ENCODE results near the gene KCNE3.
A peak's percentile ranks its signal among the peaks of the same experiment; 100 is the strongest.

The KCNE3 gene

GRCh38 chr11:74471037-74471436, 3.7 kb upstream of the KCNE3 start:
- Histone ChIP-seq H3K4me1 (ENCODE audit: control insufficient read depth, insufficient read depth, low read depth, low read length) (peaks cover 19% of the 10 kb centered on the region), H3K4me2 (ENCODE audit: low read length, poor library complexity, severe bottlenecking) (no peak overlapping the region), H2BK15ac (ENCODE audit: low read depth, poor library complexity, severe bottlenecking) (no peak overlapping the region), H3K9me3 (ENCODE audit: control insufficient read depth, low read length) (no peaks in the 10 kb centered on the region), H2BK5ac (ENCODE audit: low read depth, low read length, poor library complexity, severe bottlenecking) (no peak overlapping the region), H3K23ac (ENCODE audit: low read length in 2 of 2) (no peak overlapping the region), H3K9ac (ENCODE audit: low read length) (no peak overlapping the region), H2BK120ac (ENCODE audit: low read depth, low read length) (no peak overlapping the region), H3K36me3 (ENCODE audit: control insufficient read depth in 1 of 2, insufficient read depth in 2 of 2, low read depth in 1 of 2, low read length in 2 of 2) (no peaks in the 10 kb centered on the region), H3K14ac (ENCODE audit: low read length in 2 of 2) (no peak overlapping the region), H3K27me3 (ENCODE audit: control insufficient read depth in 1 of 2, insufficient read depth in 1 of 2, low read length in 2 of 2) (peaks cover 0 to 69% of the 10 kb centered on the region in 2 experiments), H2AK5ac (ENCODE audit: low read length, severe bottlenecking) (peak overlapping the region; percentile 61), H3K79me1 (replicated peaks; ENCODE audit: low read length, poor library complexity, severe bottlenecking) (no peaks in the 10 kb centered on the region), H3K4ac (ENCODE audit: low read depth in 1 of 2, low read length in 2 of 2) (no peak overlapping the region), H3K27ac (ENCODE audit: low read length, poor library complexity, severe bottlenecking) (no peak overlapping the region), H4K8ac (ENCODE audit: low read length) (no peak overlapping the region), H3K4me3 (ENCODE audit: insufficient read depth in 1 of 2, low read depth in 1 of 2, low read length in 2 of 2) (no peak overlapping the region), H4K91ac (ENCODE audit: low read length) (no peak overlapping the region), H2AFZ (ENCODE audit: low read depth, low read length) (no peak overlapping the region), H3K18ac (ENCODE audit: low read depth in 1 of 2, low read length in 2 of 2) (no peak overlapping the region), H2BK12ac (ENCODE audit: low read length in 2 of 2) (no peak overlapping the region)
- DNase-seq, result no peak
- 85% methylated on average over 1 of the region's 1 CpG for WGBS

- no peaks in the 10 kb centered on the region for H3K79me1 ChIP-seq (replicated peaks; ENCODE audit: low read length, poor library complexity, severe bottlenecking)
- no peak overlapping the region for H2BK120ac ChIP-seq (ENCODE audit: low read depth, low read length)
- no peaks in the 10 kb centered on the region for H3K9me3 ChIP-seq (ENCODE audit: control insufficient read depth, low read length)
- no peak overlapping the region for H2AK5ac ChIP-seq (ENCODE audit: low read length, severe bottlenecking)
- DNase-seq, result no peak
- H4K91ac ChIP-seq (ENCODE audit: low read length), result no peak overlapping the region
- H3K18ac ChIP-seq (ENCODE audit: low read depth in 1 of 2, low read length in 2 of 2), result no peak overlapping the region
- H2BK15ac ChIP-seq (ENCODE audit: low read depth, poor library complexity, severe bottlenecking), result no peak overlapping the region
- H4K8ac ChIP-seq (ENCODE audit: low read length), result no peak overlapping the region
- no peak overlapping the region for H3K23ac ChIP-seq (ENCODE audit: low read length in 2 of 2)
- H2BK5ac ChIP-seq (ENCODE audit: low read depth, low read length, poor library complexity, severe bottlenecking), result no peak overlapping the region
- no peak overlapping the region for H3K14ac ChIP-seq (ENCODE audit: low read length in 2 of 2)
- no peak overlapping the region for H3K4me3 ChIP-seq (ENCODE audit: insufficient read depth in 1 of 2, low read depth in 1 of 2, low read length in 2 of 2)
- no peak overlapping the region for H2AFZ ChIP-seq (ENCODE audit: low read depth, low read length)
- H3K4ac ChIP-seq (ENCODE audit: low read depth in 1 of 2, low read length in 2 of 2), result no peak overlapping the region
- H3K4me1 ChIP-seq (ENCODE audit: control insufficient read depth, insufficient read depth, low read depth, low read length), result peaks cover 19% of the 10 kb centered on the region
- no peak overlapping the region for H3K4me2 ChIP-seq (ENCODE audit: low read length, poor library complexity, severe bottlenecking)
- H3K27me3 ChIP-seq (ENCODE audit: control insufficient read depth in 1 of 2, insufficient read depth in 1 of 2, low read length in 2 of 2), result peaks cover 0 to 69% of the 10 kb centered on the region in 2 experiments
- H3K9ac ChIP-seq (ENCODE audit: low read length), result no peak overlapping the region
- 92% methylated on average over 2 of the region's 2 CpGs for WGBS
- no peak overlapping the region for H2BK12ac ChIP-seq (ENCODE audit: low read length in 2 of 2)
- H3K27ac ChIP-seq (ENCODE audit: low read length, poor library complexity, severe bottlenecking), result no peak overlapping the region
- no peaks in the 10 kb centered on the region for H3K36me3 ChIP-seq (ENCODE audit: control insufficient read depth in 1 of 2, insufficient read depth in 2 of 2, low read depth in 1 of 2, low read length in 2 of 2)
Measured at GRCh38 chr11:74470526-74470925, 3.2 kb upstream of the KCNE3 start.

- Histone ChIP-seq H2AFZ (ENCODE audit: low read depth, low read length) (no peak overlapping the region), H3K27ac (ENCODE audit: low read length, poor library complexity, severe bottlenecking) (peak overlapping the region; percentile 98), H3K9ac (ENCODE audit: low read length) (no peak overlapping the region), H2AK5ac (ENCODE audit: low read length, severe bottlenecking) (no peak overlapping the region), H3K4me1 (ENCODE audit: control insufficient read depth, insufficient read depth, low read depth, low read length) (peaks cover 22% of the 10 kb centered on the region), H2BK12ac (ENCODE audit: low read length in 2 of 2) (no peak overlapping the region), H2BK120ac (ENCODE audit: low read depth, low read length) (no peak overlapping the region), H2BK15ac (ENCODE audit: low read depth, poor library complexity, severe bottlenecking) (no peak overlapping the region), H3K9me3 (ENCODE audit: control insufficient read depth, low read length) (no peaks in the 10 kb centered on the region), H3K36me3 (ENCODE audit: control insufficient read depth in 1 of 2, insufficient read depth in 2 of 2, low read depth in 1 of 2, low read length in 2 of 2) (no peaks in the 10 kb centered on the region), H3K4me3 (ENCODE audit: insufficient read depth in 1 of 2, low read depth in 1 of 2, low read length in 2 of 2) (no peak overlapping the region), H3K27me3 (ENCODE audit: control insufficient read depth in 1 of 2, insufficient read depth in 1 of 2, low read length in 2 of 2) (peaks cover 0 to 77% of the 10 kb centered on the region in 2 experiments), H3K4me2 (ENCODE audit: low read length, poor library complexity, severe bottlenecking) (no peak overlapping the region), H3K79me1 (replicated peaks; ENCODE audit: low read length, poor library complexity, severe bottlenecking) (no peaks in the 10 kb centered on the region), H3K23ac (ENCODE audit: low read length in 2 of 2) (no peak overlapping the region), H2BK5ac (ENCODE audit: low read depth, low read length, poor library complexity, severe bottlenecking) (no peak overlapping the region), H4K8ac (ENCODE audit: low read length) (no peak overlapping the region), H3K14ac (ENCODE audit: low read length in 2 of 2) (no peak overlapping the region), H3K4ac (ENCODE audit: low read depth in 1 of 2, low read length in 2 of 2) (no peak overlapping the region), H4K91ac (ENCODE audit: low read length) (no peak overlapping the region), H3K18ac (ENCODE audit: low read depth in 1 of 2, low read length in 2 of 2) (no peak overlapping the region)
- no peak for DNase-seq
- 100% methylated on average over 1 of the region's 1 CpG for WGBS
Measured at GRCh38 chr11:74468936-74469335, 1.6 kb upstream of the KCNE3 start.

GRCh38 chr11:74468521-74468920, 1.2 kb upstream of the KCNE3 start:
- Histone ChIP-seq H4K91ac (ENCODE audit: low read length) (no peak overlapping the region), H3K14ac (ENCODE audit: low read length in 2 of 2) (no peak overlapping the region), H3K4me2 (ENCODE audit: low read length, poor library complexity, severe bottlenecking) (no peak overlapping the region), H3K27ac (ENCODE audit: low read length, poor library complexity, severe bottlenecking) (peak overlapping the region; percentile 98), H2BK5ac (ENCODE audit: low read depth, low read length, poor library complexity, severe bottlenecking) (no peak overlapping the region), H3K4ac (ENCODE audit: low read depth in 1 of 2, low read length in 2 of 2) (no peak overlapping the region), H4K8ac (ENCODE audit: low read length) (no peak overlapping the region), H2AFZ (ENCODE audit: low read depth, low read length) (no peak overlapping the region), H3K4me3 (ENCODE audit: insufficient read depth in 1 of 2, low read depth in 1 of 2, low read length in 2 of 2) (no peak overlapping the region), H3K9ac (ENCODE audit: low read length) (no peak overlapping the region), H3K18ac (ENCODE audit: low read depth in 1 of 2, low read length in 2 of 2) (no peak overlapping the region), H2BK15ac (ENCODE audit: low read depth, poor library complexity, severe bottlenecking) (no peak overlapping the region), H2BK12ac (ENCODE audit: low read length in 2 of 2) (no peak overlapping the region), H3K4me1 (ENCODE audit: control insufficient read depth, insufficient read depth, low read depth, low read length) (peaks cover 22% of the 10 kb centered on the region), H3K79me1 (replicated peaks; ENCODE audit: low read length, poor library complexity, severe bottlenecking) (peaks cover 2% of the 10 kb centered on the region), H3K27me3 (ENCODE audit: control insufficient read depth in 1 of 2, insufficient read depth in 1 of 2, low read length in 2 of 2) (peaks cover 0 to 77% of the 10 kb centered on the region in 2 experiments), H3K9me3 (ENCODE audit: control insufficient read depth, low read length) (no peaks in the 10 kb centered on the region), H2BK120ac (ENCODE audit: low read depth, low read length) (no peak overlapping the region), H3K23ac (ENCODE audit: low read length in 2 of 2) (no peak overlapping the region), H3K36me3 (ENCODE audit: control insufficient read depth in 1 of 2, insufficient read depth in 2 of 2, low read depth in 1 of 2, low read length in 2 of 2) (peaks cover 0 to 2% of the 10 kb centered on the region in 2 experiments), H2AK5ac (ENCODE audit: low read length, severe bottlenecking) (no peak overlapping the region)
- DNase-seq, result no peak

Measured in mesenchymal stem cell (in vitro differentiated cells and primary cell).